Activated B cell treated with CpG ODN at 0.5 μM for 24 hours (primary cell): Measurements from ENCODE around the gene SEC61G. TPM values are rescaled to one million over a fixed set of nuclear protein-coding genes. Genes with fewer than 3 reads are reported as not detected.

Source experiments
- ATAC-seq: fragments of 200-7000 bp; cut with Tn5 transposase; one replicate; pipeline ENCODE4 v1.10.0; 2021; ENCODE audit warnings: low read depth, mild to moderate bottlenecking, moderate library complexity
- CTCF ChIA-PET: fragments of 350-600 bp; sonication (Branson Sonifier 250); formaldehyde crosslinking; loops from one replicate; lab custom pipeline; 2021; ENCODE audit warnings: antibody characterized with exemption; lab: Charles Lee
- POLR2A ChIA-PET: fragments of 350-600 bp; sonication (Branson Sonifier 250); formaldehyde crosslinking; loops from one replicate; lab custom pipeline; 2021; ENCODE audit warnings: antibody characterized with exemption; lab: Charles Lee
- DNase-seq: peaks from one replicate; pipeline ENCODE4 v3.0.0; 2022
- H3K27ac Mint-ChIP-seq: one replicate; pipeline ENCODE4 v1.8.0; 2020; ENCODE audit warnings: mixed read lengths
- H3K27me3 Mint-ChIP-seq: one replicate; pipeline ENCODE4 v1.8.0; 2021; ENCODE audit warnings: mixed read lengths
- H3K36me3 Mint-ChIP-seq: one replicate; pipeline ENCODE4 v1.8.0; 2021; ENCODE audit warnings: low read depth, mixed read lengths
- H3K4me1 Mint-ChIP-seq: one replicate; pipeline ENCODE4 v1.8.0; 2021; ENCODE audit warnings: mixed read lengths
- H3K4me3 Mint-ChIP-seq: one replicate; pipeline ENCODE4 v1.8.0; 2020; ENCODE audit warnings: mild to moderate bottlenecking, mixed read lengths
- H3K9me3 Mint-ChIP-seq: one replicate; pipeline ENCODE4 v1.8.0; 2020; ENCODE audit warnings: mixed read lengths
- intact Hi-C: fragments of 100-400 bp; cut with micrococcal nuclease; formaldehyde crosslinking; loops from one replicate; pipeline ENCODE4 v1.15.1; 2024
- total RNA-seq: library from RNA; stranded (reverse); gene quantifications from 2 replicates; pipeline ENCODE4 v1.2.3, GENCODE V29; 2022
- TF ChIP-seq, protein P1 (sequence below): fragments of 200-600 bp; IDR thresholded peaks from one replicate; pipeline ENCODE4 v1.8.0; 2022; ENCODE audit warnings: antibody characterized with exemption, mild to moderate bottlenecking

The SEC61G gene
- total RNA-seq, 1 donor from 2014 or later: 57.3 TPM

DNA sequence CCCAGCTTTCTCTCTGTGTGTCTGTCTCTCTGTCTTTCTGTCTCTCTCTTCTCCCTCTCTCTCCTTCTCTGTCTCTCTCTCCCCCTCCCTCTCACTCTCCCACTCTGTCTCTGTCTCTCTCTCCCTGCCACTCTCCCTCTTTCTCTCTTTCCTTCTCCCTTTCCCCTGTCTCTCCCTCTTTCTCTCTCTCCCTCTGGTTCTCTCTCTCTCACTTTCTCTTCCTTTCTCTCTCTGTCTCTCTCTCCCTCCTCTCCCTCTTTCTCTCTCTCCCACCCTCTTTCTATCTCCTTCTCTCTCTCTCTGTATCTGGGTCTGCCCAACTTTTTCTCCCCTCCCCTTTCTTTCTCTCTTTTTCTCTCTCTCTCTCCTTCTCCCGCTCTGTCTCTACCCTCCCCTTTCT is 36.5 kb downstream of the SEC61G start:
- Mint-ChIP-seq H3K9me3 (no peaks in the 10 kb centered on the region), H3K36me3 (no peaks in the 10 kb centered on the region), H3K4me1 (no peaks in the 10 kb centered on the region), H3K27me3 (peaks cover 4% of the 10 kb centered on the region), H3K4me3 (no peak overlapping the region), H3K27ac (no peak overlapping the region)
- ChIA-PET POLR2A (no interaction called here), CTCF (no interaction called here)
- TF ChIP-seq, protein P1, sequence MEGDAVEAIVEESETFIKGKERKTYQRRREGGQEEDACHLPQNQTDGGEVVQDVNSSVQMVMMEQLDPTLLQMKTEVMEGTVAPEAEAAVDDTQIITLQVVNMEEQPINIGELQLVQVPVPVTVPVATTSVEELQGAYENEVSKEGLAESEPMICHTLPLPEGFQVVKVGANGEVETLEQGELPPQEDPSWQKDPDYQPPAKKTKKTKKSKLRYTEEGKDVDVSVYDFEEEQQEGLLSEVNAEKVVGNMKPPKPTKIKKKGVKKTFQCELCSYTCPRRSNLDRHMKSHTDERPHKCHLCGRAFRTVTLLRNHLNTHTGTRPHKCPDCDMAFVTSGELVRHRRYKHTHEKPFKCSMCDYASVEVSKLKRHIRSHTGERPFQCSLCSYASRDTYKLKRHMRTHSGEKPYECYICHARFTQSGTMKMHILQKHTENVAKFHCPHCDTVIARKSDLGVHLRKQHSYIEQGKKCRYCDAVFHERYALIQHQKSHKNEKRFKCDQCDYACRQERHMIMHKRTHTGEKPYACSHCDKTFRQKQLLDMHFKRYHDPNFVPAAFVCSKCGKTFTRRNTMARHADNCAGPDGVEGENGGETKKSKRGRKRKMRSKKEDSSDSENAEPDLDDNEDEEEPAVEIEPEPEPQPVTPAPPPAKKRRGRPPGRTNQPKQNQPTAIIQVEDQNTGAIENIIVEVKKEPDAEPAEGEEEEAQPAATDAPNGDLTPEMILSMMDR: no peak
- intact Hi-C loops: no loop called here
- DNase-seq (no peak), ATAC-seq (no peak)

GRCh38 chr7:54722026-54722425 is 37.0 kb downstream of the SEC61G start:
- ChIA-PET POLR2A (no interaction called here), CTCF (no interaction called here)
- Mint-ChIP-seq H3K9me3 (no peaks in the 10 kb centered on the region), H3K27ac (no peak overlapping the region), H3K4me1 (no peaks in the 10 kb centered on the region), H3K27me3 (peaks cover 4% of the 10 kb centered on the region), H3K4me3 (no peak overlapping the region), H3K36me3 (no peaks in the 10 kb centered on the region)
- DNase-seq (no peak), ATAC-seq (no peak)
- intact Hi-C loops: no loop called here
- TF ChIP-seq, protein P1: no peak

- H3K27ac Mint-ChIP-seq: no peak overlapping the region
- no peaks in the 10 kb centered on the region for H3K36me3 Mint-ChIP-seq
- ChIA-PET POLR2A (no interaction called here), CTCF (no interaction called here)
- ATAC-seq (no peak), DNase-seq (no peak)
- no peaks in the 10 kb centered on the region for H3K4me1 Mint-ChIP-seq
- peaks cover 4% of the 10 kb centered on the region for H3K27me3 Mint-ChIP-seq
- intact Hi-C loops: no loop called here
- TF ChIP-seq, protein P1: no peak
- no peaks in the 10 kb centered on the region for H3K9me3 Mint-ChIP-seq
- H3K4me3 Mint-ChIP-seq: no peak overlapping the region
These were observed 39.0 kb downstream of the SEC61G start for GRCh38 chr7:54719974-54720373.

GRCh38 chr7:54719425-54719824 is 39.6 kb downstream of the SEC61G start:
- ATAC-seq: no peak
- Mint-ChIP-seq H3K9me3 (no peaks in the 10 kb centered on the region), H3K27ac (no peak overlapping the region), H3K36me3 (no peaks in the 10 kb centered on the region), H3K4me3 (no peak overlapping the region), H3K4me1 (no peaks in the 10 kb centered on the region), H3K27me3 (peaks cover under 1% of the 10 kb centered on the region)
- no peak for DNase-seq
- CTCF ChIA-PET: no interaction called here
- TF ChIP-seq, protein P1: no peak
- POLR2A ChIA-PET: no interaction called here
- intact Hi-C loops: no loop called here

GRCh38 chr7:54712820-54713219 is 46.2 kb downstream of the SEC61G start:
- ChIA-PET POLR2A (no interaction called here), CTCF (no interaction called here)
- Mint-ChIP-seq H3K9me3 (peaks cover 8% of the 10 kb centered on the region), H3K27me3 (no peaks in the 10 kb centered on the region), H3K4me1 (no peaks in the 10 kb centered on the region), H3K27ac (no peak overlapping the region), H3K36me3 (no peaks in the 10 kb centered on the region), H3K4me3 (no peak overlapping the region)
- intact Hi-C loops: no loop called here
- DNase-seq: no peak
- no peak for ATAC-seq
- TF ChIP-seq, protein P1: no peak
